GM18498 (cell line): ENCODE results near the gene TEK.
"Not testable (repeated sequence)": the region's sequence is repeated elsewhere in the genome, so short reads cannot be mapped to it uniquely, and the experiment has no call there.

ENCODE experiments used
- ATAC-seq: cut with Tn5 transposase; IDR thresholded peaks from one replicate; pipeline ENCODE4 v1.9.1; 2021; ENCODE audit warnings: mild to moderate bottlenecking, moderate library complexity; ENCODE audit not compliant: unreplicated experiment

TEK gene

GRCh38 chr9:27108981-27109541 is at the start of gene TEK:
TEK (plus strand) TSS chr9:27109225; CDS start chr9:27109591, 366 bp downstream.
- no peak for ATAC-seq

- ATAC-seq, result no peak
These were observed 49.6 kb upstream of the TEK start for GRCh38 chr9:27059412-27059811.

GRCh38 chr9:27059907-27060306 is 49.1 kb upstream of the TEK start:
- no peak for ATAC-seq

GRCh38 chr9:27065288-27065687 is 43.7 kb upstream of the TEK start:
- ATAC-seq, result no peak

- no peak for ATAC-seq
These were observed 34.9 kb upstream of the TEK start for GRCh38 chr9:27073841-27074728.

- no peak for ATAC-seq
These were observed 30.3 kb upstream of the TEK start for GRCh38 chr9:27078685-27079084.

GRCh38 chr9:27085456-27085855 is 23.6 kb upstream of the TEK start:
- ATAC-seq, result no peak

GRCh38 chr9:27086818-27087680 is 22.0 kb upstream of the TEK start:
- no peak for ATAC-seq

- ATAC-seq, result no peak
These were observed 20.0 kb upstream of the TEK start for GRCh38 chr9:27088981-27089380.

GRCh38 chr9:27089706-27090105 is 19.3 kb upstream of the TEK start:
- ATAC-seq, result no peak

GRCh38 chr9:27090231-27090630 is 18.8 kb upstream of the TEK start:
- ATAC-seq, result no peak

- no peak for ATAC-seq
These were observed 18.3 kb upstream of the TEK start for GRCh38 chr9:27090711-27091110.

GRCh38 chr9:27092496-27092895 is 16.5 kb upstream of the TEK start:
- ATAC-seq, result not testable (repeated sequence)

- ATAC-seq, result not testable (repeated sequence)
These were observed 15.5 kb upstream of the TEK start for GRCh38 chr9:27093384-27094067.

- no peak for ATAC-seq
These were observed 14.3 kb upstream of the TEK start for GRCh38 chr9:27094640-27095298.

- no peak for ATAC-seq
These were observed 1.8 kb upstream of the TEK start for GRCh38 chr9:27107241-27107640.

GRCh38 chr9:27109621-27110020 is 596 bp downstream of the TEK start:
- ATAC-seq, result no peak

- ATAC-seq, result no peak
These were observed 1.2 kb downstream of the TEK start for GRCh38 chr9:27110181-27110580.

GRCh38 chr9:27112235-27112634 is 3.2 kb downstream of the TEK start:
- no peak for ATAC-seq

GRCh38 chr9:27117489-27118135 is 8.6 kb downstream of the TEK start:
- no peak for ATAC-seq
